ENCODE measurements around the gene FASN.
A peak's percentile ranks its signal among the peaks of the same experiment; 100 is the strongest.

The FASN gene

GRCh38 chr17:82035488-82035887 lies 62.5 kb downstream of the FASN start:
- no peak overlapping the region for H3K4me3 ChIP-seq (ENCODE audit: low read length)
- no peak for TF ChIP-seq CTCF (conservative IDR thresholded peaks at IDR 0.05; ENCODE audit: low read length)
- DNase-seq (ENCODE audit: low read depth), result no peak

- TF ChIP-seq CTCF (conservative IDR thresholded peaks at IDR 0.05; ENCODE audit: low read length), result no peak
- no peak overlapping the region for H3K4me3 ChIP-seq (ENCODE audit: low read length)
- DNase-seq (ENCODE audit: low read depth), result no peak
Observed at GRCh38 chr17:82034371-82035011, 63.5 kb downstream of the FASN start.

- no peak overlapping the region for H3K4me3 ChIP-seq (ENCODE audit: low read length)
- TF ChIP-seq CTCF (conservative IDR thresholded peaks at IDR 0.05; ENCODE audit: low read length), result no peak
Observed at GRCh38 chr17:82033359-82034085, 64.5 kb downstream of the FASN start.

GRCh38 chr17:82031885-82032627 lies 66.0 kb downstream of the FASN start:
- TF ChIP-seq CTCF (conservative IDR thresholded peaks at IDR 0.05; ENCODE audit: low read length), result no peak
- peak overlapping the region; percentile 33 for H3K4me3 ChIP-seq (ENCODE audit: low read length)
- no peak for DNase-seq (ENCODE audit: low read depth)

More at GRCh38 chr17:82033359-82034085, 64.5 kb downstream of the FASN start:
- DNase-seq (ENCODE audit: low read depth), result no peak

- H3K4me3 ChIP-seq (ENCODE audit: low read length), result peak within 1 kb of the TSS; percentile 55
- no peak for TF ChIP-seq CTCF (conservative IDR thresholded peaks at IDR 0.05; ENCODE audit: low read length)
- no peak for DNase-seq (ENCODE audit: low read depth)
Observed at GRCh38 chr17:82031303-82031884, 66.6 kb downstream of the FASN start, which contains the start of gene RAC3. Gene RAC3, plus strand, starts transcription at chr17:82031678. Its CDS starts 84 bp downstream, at chr17:82031762.

- peak overlapping the region; percentile 55 for H3K4me3 ChIP-seq (ENCODE audit: low read length)
- DNase-seq (ENCODE audit: low read depth), result peak; percentile 77
- peak; percentile 65 for TF ChIP-seq CTCF (conservative IDR thresholded peaks at IDR 0.05; ENCODE audit: low read length)
Observed at GRCh38 chr17:82030470-82031302, 67.3 kb downstream of the FASN start.
